H1 (cell line): ENCODE measurements around the gene SEL1L3. TPM values are rescaled to one million over a fixed set of nuclear protein-coding genes. Genes with fewer than 3 reads are reported as not detected.

ENCODE experiments used
- CTCF ChIA-PET: fragments of 300-600 bp; sonication (Branson Sonifier 250); formaldehyde crosslinking; loops from one replicate; lab custom pipeline; 2021; ENCODE audit not compliant: partially characterized antibody; lab: Charles Lee
- POLR2A ChIA-PET: fragments of 300-600 bp; sonication (Branson Sonifier 250); formaldehyde crosslinking; loops from one replicate; lab custom pipeline; 2021; ENCODE audit warnings: inconsistent platforms; ENCODE audit not compliant: partially characterized antibody; lab: Charles Lee
- DNase-seq, 2 experiments: peaks; one replicate each; pipeline versions ENCODE4 v3.0.0 to v3.0.0-alpha.2; 2010 to 2022; ENCODE audit warnings: low spot score in 2 of 2, low read depth in 1 of 2, mixed read lengths in 1 of 2
- FAIRE-seq: peaks from 2 replicates; lab custom pipeline; 2011; peaks lifted over from hg19 to GRCh38; lab: Jason Lieb, UNC
- H2AFZ ChIP-seq: 2 replicates; pipeline ENCODE4 v1.8.1; 2012; ENCODE audit warnings: low read length, inconsistent platforms
- H2AK5ac ChIP-seq: 2 replicates; pipeline ENCODE4 v1.6.1; 2013; ENCODE audit warnings: low read depth, low read length
- H2BK120ac ChIP-seq: replicated peaks from 2 replicates; pipeline ENCODE3; 2013; ENCODE audit warnings: low read depth, low read length, inconsistent platforms
- H2BK12ac ChIP-seq: 2 replicates; pipeline ENCODE4 v1.6.1; 2013; ENCODE audit warnings: low read depth, low read length
- H2BK15ac ChIP-seq: 2 replicates; pipeline ENCODE4 v1.6.1; 2013; ENCODE audit warnings: low read length
- H2BK20ac ChIP-seq: 2 replicates; pipeline ENCODE4 v1.6.1; 2013; ENCODE audit warnings: low read length
- H2BK5ac ChIP-seq: 2 replicates; pipeline ENCODE4 v1.6.1; 2013; ENCODE audit warnings: low read depth, low read length
- H3K14ac ChIP-seq: 2 replicates; pipeline ENCODE4 v1.6.1; 2013; ENCODE audit warnings: inconsistent platforms; ENCODE audit not compliant: insufficient read length
- H3K18ac ChIP-seq: 2 replicates; pipeline ENCODE4 v1.6.1; 2013; ENCODE audit warnings: low read length; ENCODE audit errors: extremely low read depth
- H3K23ac ChIP-seq: 2 replicates; pipeline ENCODE4 v1.6.1; 2013; ENCODE audit warnings: inconsistent platforms; ENCODE audit not compliant: insufficient read length
- H3K23me2 ChIP-seq: 2 replicates; pipeline ENCODE4 v1.6.1; 2013; ENCODE audit warnings: low read depth, low read length
- H3K27ac ChIP-seq: 2 replicates; pipeline ENCODE4 v1.6.1; 2011; ENCODE audit warnings: low read depth, low read length, inconsistent platforms
- H3K27me3 ChIP-seq, 4 experiments: replicated peaks in 1 of 4; 1 replicate in 1 of 4; 2 replicates in 3 of 4; pipeline versions ENCODE4 v1.6.1 to v1.8.1; 2011 to 2013; ENCODE audit warnings: low read length in 3 of 4, mild to moderate bottlenecking in 3 of 4, inconsistent platforms in 2 of 4, mixed read lengths in 2 of 4, moderate library complexity in 1 of 4; ENCODE audit not compliant: control insufficient read depth in 3 of 4, insufficient read depth in 3 of 4; ENCODE audit errors: extremely low read depth in 1 of 4
- H3K36me3 ChIP-seq, 4 experiments: 2 replicates each; pipeline versions ENCODE4 v1.6.1 to v1.8.1; 2011 to 2013; ENCODE audit warnings: mild to moderate bottlenecking in 4 of 4, low read length in 3 of 4, moderate library complexity in 2 of 4, control low read depth in 1 of 4, inconsistent platforms in 1 of 4; ENCODE audit not compliant: insufficient read depth in 4 of 4, control insufficient read depth in 2 of 4
- H3K4ac ChIP-seq: replicated peaks from 2 replicates; pipeline ENCODE3; 2013; ENCODE audit warnings: low read length, low read depth, mixed read lengths, inconsistent platforms; ENCODE audit not compliant: insufficient read length
- H3K4me1 ChIP-seq, 4 experiments: replicated peaks in 1 of 4; 1 replicate in 1 of 4; 2 replicates in 3 of 4; pipeline versions ENCODE4 v1.6.1 to v1.8.1; 2011 to 2013; ENCODE audit warnings: low read length in 3 of 4, inconsistent platforms in 2 of 4, mixed read lengths in 1 of 4; ENCODE audit not compliant: insufficient read depth in 4 of 4, control insufficient read depth in 3 of 4
- H3K4me2 ChIP-seq, 2 experiments: 2 replicates each; pipeline versions ENCODE4 v1.6.1 to v1.8.1; 2011 to 2013; ENCODE audit warnings: low read depth in 2 of 2, low read length in 2 of 2, control low read depth in 1 of 2, inconsistent platforms in 1 of 2, mild to moderate bottlenecking in 1 of 2; ENCODE audit not compliant: insufficient read depth in 1 of 2
- H3K4me3 ChIP-seq, 4 experiments: fragments of 200-600, 300-600 bp in 1 of 4; sonication (generic), shearing (Covaris generic), sonication (Bioruptor Twin) in 1 of 4; 2 replicates each; pipeline versions ENCODE4 v1.5.1 to v1.8.1; 2011 to 2016; ENCODE audit warnings: low read length in 4 of 4, low read depth in 3 of 4, control low read depth in 2 of 4, inconsistent platforms in 2 of 4, mild to moderate bottlenecking in 2 of 4, mixed read lengths in 1 of 4, moderate library complexity in 1 of 4; ENCODE audit not compliant: insufficient read depth in 2 of 4; ENCODE audit errors: extremely low read depth in 1 of 4
- H3K56ac ChIP-seq: replicated peaks from 2 replicates; pipeline ENCODE3; 2013; ENCODE audit warnings: low read depth, mild to moderate bottlenecking, mixed read lengths, low read length, inconsistent platforms; ENCODE audit not compliant: insufficient read length
- H3K79me1 ChIP-seq: 2 replicates; pipeline ENCODE4 v1.6.1; 2013; ENCODE audit warnings: low read depth, low read length, control low read depth
- H3K79me2 ChIP-seq, 2 experiments: 2 replicates each; pipeline versions ENCODE4 v1.6.1 to v1.8.1; 2012 to 2013; ENCODE audit warnings: low read length in 2 of 2, mild to moderate bottlenecking in 2 of 2, inconsistent platforms in 1 of 2; ENCODE audit not compliant: insufficient read depth in 2 of 2, control insufficient read depth in 1 of 2
- H3K9ac ChIP-seq, 4 experiments: replicated peaks in 1 of 4; 1 replicate in 1 of 4; 2 replicates in 3 of 4; pipeline versions ENCODE4 v1.6.1 to v1.8.1; 2011 to 2013; ENCODE audit warnings: low read depth in 3 of 4, low read length in 3 of 4, control low read depth in 2 of 4, mild to moderate bottlenecking in 2 of 4, moderate library complexity in 2 of 4, inconsistent platforms in 1 of 4; ENCODE audit errors: extremely low read depth in 1 of 4
- H3K9me3 ChIP-seq, 2 experiments: 2 replicates each; pipeline versions ENCODE4 v1.6.1 to v1.8.1; 2012 to 2013; ENCODE audit warnings: mild to moderate bottlenecking in 2 of 2, moderate library complexity in 2 of 2, control low read depth in 1 of 2, inconsistent platforms in 1 of 2, low read depth in 1 of 2, low read length in 1 of 2, mixed read lengths in 1 of 2; ENCODE audit not compliant: insufficient read depth in 2 of 2
- H4K20me1 ChIP-seq, 2 experiments: replicated peaks in 1 of 2; 2 replicates each; pipeline versions ENCODE3 to v1.8.1; 2011 to 2013; ENCODE audit warnings: inconsistent platforms in 2 of 2, low read length in 2 of 2, mild to moderate bottlenecking in 1 of 2; ENCODE audit not compliant: insufficient read depth in 2 of 2, control insufficient read depth in 1 of 2
- H4K5ac ChIP-seq: 2 replicates; pipeline ENCODE4 v1.6.1; 2013; ENCODE audit warnings: low read length, low read depth, mixed read lengths, inconsistent platforms; ENCODE audit not compliant: insufficient read length
- H4K8ac ChIP-seq: 2 replicates; pipeline ENCODE4 v1.8.0; 2013; ENCODE audit warnings: mild to moderate bottlenecking, moderate library complexity, low read length, inconsistent platforms; ENCODE audit not compliant: insufficient read depth; ENCODE audit errors: extremely low read depth
- H4K91ac ChIP-seq: replicated peaks from 2 replicates; pipeline ENCODE3; 2013; ENCODE audit warnings: low read length, mixed read lengths, inconsistent platforms; ENCODE audit not compliant: insufficient read length
- ASH2L ChIP-seq: fragments of 200-600, 300-600 bp; sonication (generic); IDR thresholded peaks from one replicate; pipeline ENCODE4 v1.7.1; 2017; ENCODE audit warnings: low read length
- BACH1 ChIP-seq: IDR thresholded peaks from 2 replicates; pipeline ENCODE4 v1.6.1; 2012; ENCODE audit warnings: low read length, improper control_type of control experiment
- CEBPB ChIP-seq: IDR thresholded peaks from 2 replicates; pipeline ENCODE4 v1.6.1; 2012; ENCODE audit warnings: low read depth, low read length
- FOSL1 ChIP-seq: IDR thresholded peaks from 2 replicates; pipeline ENCODE4 v1.6.1; 2011; ENCODE audit warnings: mild to moderate bottlenecking, low read depth, low read length, moderate library complexity; ENCODE audit not compliant: insufficient read depth
- JUN ChIP-seq: IDR thresholded peaks from 2 replicates; pipeline ENCODE4 v1.6.1; 2011; ENCODE audit warnings: low read depth, mild to moderate bottlenecking, improper control_type of control experiment, low read length
- KDM4A ChIP-seq: IDR thresholded peaks from one replicate; pipeline ENCODE4 v1.7.1; 2012; ENCODE audit warnings: low read depth, mild to moderate bottlenecking, moderate library complexity, low read length, inconsistent platforms; ENCODE audit not compliant: severe bottlenecking
- RFX5 ChIP-seq: IDR thresholded peaks from 2 replicates; pipeline ENCODE4 v1.6.1; 2011; ENCODE audit warnings: low read depth, low read length, improper control_type of control experiment, borderline replicate concordance
- SIN3A ChIP-seq, 2 experiments: IDR thresholded peaks in 1 of 2; conservative IDR thresholded peaks in 1 of 2; 2 replicates each; pipeline ENCODE4 v1.6.1; 2011 to 2012; ENCODE audit warnings: low read length in 2 of 2, improper control_type of control experiment in 1 of 2, low read depth in 1 of 2, mild to moderate bottlenecking in 1 of 2
- SIX5 ChIP-seq: IDR thresholded peaks from 2 replicates; pipeline ENCODE4 v1.6.1; 2011; ENCODE audit warnings: mild to moderate bottlenecking, low read depth, low read length
- SP2 ChIP-seq: IDR thresholded peaks from 2 replicates; pipeline ENCODE4 v1.6.1; 2012; ENCODE audit warnings: mild to moderate bottlenecking, low read length, inconsistent platforms
- TAF7 ChIP-seq: optimal IDR thresholded peaks from 2 replicates; pipeline ENCODE3; 2011; ENCODE audit warnings: low read depth, mild to moderate bottlenecking, inconsistent platforms, low read length, moderate library complexity, borderline replicate concordance
- WGBS, 2 experiments: shearing (Covaris generic) in 1 of 2; methylation state at CpG; one replicate each; pipeline versions ENCODE4 v1.1.6 to v1.1.7; 2013 to 2015; ENCODE audit warnings: low lambda C conversion rate in 2 of 2, mixed read lengths in 2 of 2, inconsistent platforms in 1 of 2, low coverage in 1 of 2, missing lambda C conversion rate in 1 of 2; ENCODE audit not compliant: insufficient replicate concordance in 2 of 2, insufficient coverage in 1 of 2, insufficient read length in 1 of 2; ENCODE audit errors: extremely low coverage in 1 of 2, missing lambda C conversion rate in 1 of 2; 5-methylcytosine and 5-hydroxymethylcytosine counted together
- polyA plus RNA-seq, 7 experiments: library from polyadenylated mRNA; depleted of rRNA in 3 of 7; stranded (reverse) in 5 of 7; unstranded in 2 of 7; fragments of >200 nt in 5 of 7; fragments of 200-250 nt in 2 of 7; gene quantifications; 1 replicate in 5 of 7; 2 replicates in 1 of 7; 4 replicates in 1 of 7; pipeline versions ENCODE4 v1.2.1 to v1.2.3, GENCODE V29; 2011 to 2013; ENCODE audit warnings: missing spikeins in 2 of 7, mixed read lengths in 2 of 7
- total RNA-seq: library from RNA; stranded (reverse); fragmentation: NEBNext Ultra II Directional; extraction: Animal tissue kit (Norgen Biotek cat#: 25700); gene quantifications from 2 replicates; pipeline ENCODE4 v1.2.1, GENCODE V29; 2021
- TF ChIP-seq, protein P1 (sequence below): IDR thresholded peaks from 2 replicates; pipeline ENCODE4 v1.6.1; 2012; ENCODE audit warnings: low read length, inconsistent platforms
- TF ChIP-seq, protein P2 (sequence below): IDR thresholded peaks from 2 replicates; pipeline ENCODE4 v1.6.1; 2011; ENCODE audit warnings: low read depth, mild to moderate bottlenecking, low read length; ENCODE audit not compliant: insufficient read depth

The SEL1L3 gene
- total and polyA plus RNA-seq, 2 of the 8 experiments (the other 6 are each of a cell fraction or from before 2014, with no cell fraction given): 18.2 to 54.0 TPM

GRCh38 chr4:25697516-25697915, 165.3 kb downstream of the SEL1L3 start:
- H2AK5ac ChIP-seq: no peak overlapping the region
- no peak overlapping the region for H4K8ac ChIP-seq
- no peak overlapping the region for H4K91ac ChIP-seq
- no peak overlapping the region for H2BK120ac ChIP-seq
- H3K18ac ChIP-seq: no peak overlapping the region
- no peak overlapping the region for H2BK20ac ChIP-seq
- no peak overlapping the region for H2AFZ ChIP-seq
- H3K27me3 ChIP-seq: no peaks in the 10 kb centered on the region
- no peak overlapping the region for H2BK15ac ChIP-seq
- no peaks in the 10 kb centered on the region for H3K79me2 ChIP-seq
- H3K36me3 ChIP-seq: no peaks in the 10 kb centered on the region
- no peak overlapping the region for H3K27ac ChIP-seq
- no peak overlapping the region for H2BK12ac ChIP-seq
- H4K20me1 ChIP-seq: no peaks in the 10 kb centered on the region
- no peak overlapping the region for H3K4me2 ChIP-seq
- no peak overlapping the region for H3K14ac ChIP-seq
- WGBS, 2 experiments: 91% methylated on average over 5 of the region's 5 CpGs; no CpG with 5 or more reads in 1 of the 2 experiments
- ChIA-PET POLR2A (interaction anchor here (0.8 to 1.2 kb wide), 2 partner anchors 26 to 43 kb away, joined by 3 read pairs; no protein-coding TSS in a partner anchor), CTCF (no interaction called here)
- no peak overlapping the region for H3K4me3 ChIP-seq
- no peak overlapping the region for H3K23ac ChIP-seq
- H3K4me1 ChIP-seq: peaks cover 0 to 3% (median 0%) of the 10 kb centered on the region in 4 experiments; a peak in 1 of 7 replicates
- no peak overlapping the region for H2BK5ac ChIP-seq
- no peak overlapping the region for H3K4ac ChIP-seq
- H3K79me1 ChIP-seq: no peaks in the 10 kb centered on the region
- H3K9ac ChIP-seq: no peak overlapping the region
- FAIRE-seq: no peak
- no peaks in the 10 kb centered on the region for H3K9me3 ChIP-seq
- DNase-seq: no peak
- no peaks in the 10 kb centered on the region for H3K23me2 ChIP-seq
- no peak overlapping the region for H3K56ac ChIP-seq
- no peak overlapping the region for H4K5ac ChIP-seq
- TF ChIP-seq TAF7: no peak
- TF ChIP-seq, protein P1, sequence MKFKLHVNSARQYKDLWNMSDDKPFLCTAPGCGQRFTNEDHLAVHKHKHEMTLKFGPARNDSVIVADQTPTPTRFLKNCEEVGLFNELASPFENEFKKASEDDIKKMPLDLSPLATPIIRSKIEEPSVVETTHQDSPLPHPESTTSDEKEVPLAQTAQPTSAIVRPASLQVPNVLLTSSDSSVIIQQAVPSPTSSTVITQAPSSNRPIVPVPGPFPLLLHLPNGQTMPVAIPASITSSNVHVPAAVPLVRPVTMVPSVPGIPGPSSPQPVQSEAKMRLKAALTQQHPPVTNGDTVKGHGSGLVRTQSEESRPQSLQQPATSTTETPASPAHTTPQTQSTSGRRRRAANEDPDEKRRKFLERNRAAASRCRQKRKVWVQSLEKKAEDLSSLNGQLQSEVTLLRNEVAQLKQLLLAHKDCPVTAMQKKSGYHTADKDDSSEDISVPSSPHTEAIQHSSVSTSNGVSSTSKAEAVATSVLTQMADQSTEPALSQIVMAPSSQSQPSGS: no peak
- TF ChIP-seq CEBPB: no peak
- TF ChIP-seq SIN3A (conservative IDR thresholded peaks at IDR 0.05 in 1 of 2, IDR thresholded peaks at IDR 0.05 in 1 of 2; ENCODE audit: low read depth in 1 of 2, low read length in 2 of 2): no peak
- no peak for TF ChIP-seq SIX5
- no peak for TF ChIP-seq ASH2L
- TF ChIP-seq BACH1: no peak
- no peak for TF ChIP-seq JUN
- no peak for TF ChIP-seq SP2
- no peak for TF ChIP-seq FOSL1
- TF ChIP-seq, protein P2, sequence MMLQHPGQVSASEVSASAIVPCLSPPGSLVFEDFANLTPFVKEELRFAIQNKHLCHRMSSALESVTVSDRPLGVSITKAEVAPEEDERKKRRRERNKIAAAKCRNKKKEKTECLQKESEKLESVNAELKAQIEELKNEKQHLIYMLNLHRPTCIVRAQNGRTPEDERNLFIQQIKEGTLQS: no peak
- no peak for TF ChIP-seq RFX5
- TF ChIP-seq KDM4A: no peak
